PC-9 (cell line): Measurements from ENCODE around the gene LATS2. TPM values are rescaled to one million over a fixed set of nuclear protein-coding genes. Genes with fewer than 3 reads are reported as not detected.

Experiments used
- BruUV-seq: library from RNA; stranded (reverse); fragments of 400-500 nt; replicated peaks from 2 replicates; lab custom pipeline; 2021; lab: Mats Ljungman, UMichigan
- CTCF ChIA-PET: fragments of 300-600 bp; sonication (Branson Sonifier 250); formaldehyde crosslinking; loops from one replicate; lab custom pipeline; 2022; ENCODE audit warnings: antibody characterized with exemption; lab: Charles Lee
- POLR2A ChIA-PET: fragments of 300-600 bp; sonication (Branson Sonifier 250); formaldehyde crosslinking; loops from one replicate; lab custom pipeline; 2022; ENCODE audit warnings: antibody characterized with exemption; ENCODE audit not compliant: unreplicated experiment; lab: Charles Lee
- DNase-seq, 2 experiments: peaks; one replicate each; pipeline versions ENCODE4 v3.0.0 to v3.0.0-alpha.2; 2015 to 2022; ENCODE audit warnings: mixed read lengths in 1 of 2
- H2AFZ ChIP-seq: fragments of 200-600 bp; sonication (generic); 2 replicates; pipeline ENCODE4 v1.8.1; 2017; ENCODE audit warnings: antibody characterized with exemption
- H3F3A ChIP-seq: fragments of 200-600 bp; sonication (generic); 2 replicates; pipeline ENCODE4 v1.8.1; 2017; ENCODE audit warnings: antibody characterized with exemption, mild to moderate bottlenecking, low read depth; ENCODE audit not compliant: insufficient read depth
- H3K27ac ChIP-seq: fragments of 200-600 bp; sonication (generic); 2 replicates; pipeline ENCODE4 v1.6.1; 2016; ENCODE audit warnings: mixed run types
- H3K27me3 ChIP-seq: fragments of 200-600 bp; sonication (generic); 2 replicates; pipeline ENCODE4 v1.6.1; 2016; ENCODE audit warnings: low read depth, mixed run types; ENCODE audit not compliant: insufficient read depth
- H3K36me3 ChIP-seq: fragments of 200-600 bp; sonication (generic); 2 replicates; pipeline ENCODE4 v1.6.1; 2016; ENCODE audit warnings: low read depth, mixed run types
- H3K4me1 ChIP-seq: fragments of 200-600 bp; sonication (generic); replicated peaks from 2 replicates; pipeline ENCODE4 v1.6.1; 2016; ENCODE audit warnings: mixed run types; ENCODE audit not compliant: insufficient read depth
- H3K4me2 ChIP-seq: fragments of 200-600 bp; sonication (generic); 2 replicates; pipeline ENCODE4 v1.6.1; 2017; ENCODE audit warnings: mixed run types
- H3K4me3 ChIP-seq: fragments of 200-600 bp; sonication (generic); 2 replicates; pipeline ENCODE4 v1.6.1; 2016; ENCODE audit warnings: mixed run types
- H3K79me2 ChIP-seq: fragments of 200-600 bp; sonication (generic); 2 replicates; pipeline ENCODE4 v1.6.1; 2017; ENCODE audit warnings: low read depth, mixed run types
- H3K9me2 ChIP-seq: fragments of 200-600 bp; sonication (generic); 2 replicates; pipeline ENCODE4 v1.8.1; 2017; ENCODE audit warnings: mild to moderate bottlenecking; ENCODE audit not compliant: insufficient read depth
- H3K9me3 ChIP-seq: fragments of 200-600 bp; sonication (generic); 2 replicates; pipeline ENCODE4 v1.8.1; 2016; ENCODE audit warnings: low read depth; ENCODE audit not compliant: insufficient read depth
- H4K20me1 ChIP-seq: fragments of 200-600 bp; sonication (generic); 2 replicates; pipeline ENCODE4 v1.8.1; 2017; ENCODE audit not compliant: insufficient read depth
- EZH2 ChIP-seq: fragments of 200-600 bp; sonication (generic); IDR thresholded peaks from 2 replicates; pipeline ENCODE4 v1.8.0; 2017; ENCODE audit warnings: antibody characterized with exemption, low read depth
- intact Hi-C: fragments of 100-400 bp; cut with micrococcal nuclease; formaldehyde crosslinking; loops from one replicate; pipeline ENCODE4 v1.10.0; 2022; ENCODE audit not compliant: unreplicated experiment
- total RNA-seq: library from RNA; stranded (reverse); gene quantifications from 2 replicates; pipeline ENCODE4 v1.2.3, GENCODE V29; 2021
- TF ChIP-seq, protein P1 (sequence below): fragments of 200-600 bp; sonication (generic); conservative IDR thresholded peaks from 2 replicates; pipeline ENCODE4 v1.6.1; 2017; ENCODE audit warnings: mixed run types, antibody characterized with exemption, mild to moderate bottlenecking, moderate library complexity

Gene LATS2
- total RNA-seq, 1 experiment from 2014 or later: 12.3 TPM

GRCh38 chr13:21065686-21066085, 4.3 kb upstream of the LATS2 start:
- Histone ChIP-seq H3K27ac (no peak overlapping the region), H4K20me1 (no peaks in the 10 kb centered on the region), H3K4me3 (no peak overlapping the region), H3K4me2 (no peak overlapping the region), H3K9me3 (no peaks in the 10 kb centered on the region; the same call in 1 of the 2 replicates), H3K79me2 (no peaks in the 10 kb centered on the region), H3F3A (peaks cover 24% of the 10 kb centered on the region), H2AFZ (no peak overlapping the region), H3K9me2 (no peaks in the 10 kb centered on the region), H3K4me1 (peaks cover 17% of the 10 kb centered on the region), H3K27me3 (no peaks in the 10 kb centered on the region), H3K36me3 (no peaks in the 10 kb centered on the region)
- POLR2A ChIA-PET: no interaction called here
- no peak for DNase-seq
- intact Hi-C loops: loop anchor here (10.0 kb wide), 1 partner anchor 59 kb away; no protein-coding TSS in a partner anchor
- CTCF ChIA-PET: no interaction called here
- BruUV-seq: no TSS peak
- TF ChIP-seq, protein P1, sequence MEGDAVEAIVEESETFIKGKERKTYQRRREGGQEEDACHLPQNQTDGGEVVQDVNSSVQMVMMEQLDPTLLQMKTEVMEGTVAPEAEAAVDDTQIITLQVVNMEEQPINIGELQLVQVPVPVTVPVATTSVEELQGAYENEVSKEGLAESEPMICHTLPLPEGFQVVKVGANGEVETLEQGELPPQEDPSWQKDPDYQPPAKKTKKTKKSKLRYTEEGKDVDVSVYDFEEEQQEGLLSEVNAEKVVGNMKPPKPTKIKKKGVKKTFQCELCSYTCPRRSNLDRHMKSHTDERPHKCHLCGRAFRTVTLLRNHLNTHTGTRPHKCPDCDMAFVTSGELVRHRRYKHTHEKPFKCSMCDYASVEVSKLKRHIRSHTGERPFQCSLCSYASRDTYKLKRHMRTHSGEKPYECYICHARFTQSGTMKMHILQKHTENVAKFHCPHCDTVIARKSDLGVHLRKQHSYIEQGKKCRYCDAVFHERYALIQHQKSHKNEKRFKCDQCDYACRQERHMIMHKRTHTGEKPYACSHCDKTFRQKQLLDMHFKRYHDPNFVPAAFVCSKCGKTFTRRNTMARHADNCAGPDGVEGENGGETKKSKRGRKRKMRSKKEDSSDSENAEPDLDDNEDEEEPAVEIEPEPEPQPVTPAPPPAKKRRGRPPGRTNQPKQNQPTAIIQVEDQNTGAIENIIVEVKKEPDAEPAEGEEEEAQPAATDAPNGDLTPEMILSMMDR: no peak

GRCh38 chr13:21063031-21063430, 1.6 kb upstream of the LATS2 start:
- Histone ChIP-seq H3F3A (peaks cover 6% of the 10 kb centered on the region; the same call in 1 of the 2 replicates), H3K27me3 (no peaks in the 10 kb centered on the region), H3K9me3 (no peaks in the 10 kb centered on the region; the same call in 1 of the 2 replicates), H3K4me2 (no peak overlapping the region), H3K27ac (no peak overlapping the region), H3K4me1 (0 out of 2 replicates have a peak, but pooled peaks cover 13% of the 10 kb centered on the region), H3K79me2 (peaks cover 18% of the 10 kb centered on the region), H4K20me1 (no peaks in the 10 kb centered on the region; the same call in 1 of the 2 replicates), H3K9me2 (no peaks in the 10 kb centered on the region), H3K36me3 (no peaks in the 10 kb centered on the region), H3K4me3 (no peak overlapping the region), H2AFZ (no peak overlapping the region)
- DNase-seq: no peak
- no peak for TF ChIP-seq EZH2
- TF ChIP-seq, protein P1: no peak
- ChIA-PET CTCF (interaction anchor here (0.6 kb wide), 1 partner anchor 235 kb away, joined by 3 read pairs; no protein-coding TSS in a partner anchor), POLR2A (no interaction called here)
- intact Hi-C loops: loop anchor here (10.0 kb wide), 1 partner anchor 62 kb away; no protein-coding TSS in a partner anchor
- BruUV-seq: no TSS peak

DNA sequence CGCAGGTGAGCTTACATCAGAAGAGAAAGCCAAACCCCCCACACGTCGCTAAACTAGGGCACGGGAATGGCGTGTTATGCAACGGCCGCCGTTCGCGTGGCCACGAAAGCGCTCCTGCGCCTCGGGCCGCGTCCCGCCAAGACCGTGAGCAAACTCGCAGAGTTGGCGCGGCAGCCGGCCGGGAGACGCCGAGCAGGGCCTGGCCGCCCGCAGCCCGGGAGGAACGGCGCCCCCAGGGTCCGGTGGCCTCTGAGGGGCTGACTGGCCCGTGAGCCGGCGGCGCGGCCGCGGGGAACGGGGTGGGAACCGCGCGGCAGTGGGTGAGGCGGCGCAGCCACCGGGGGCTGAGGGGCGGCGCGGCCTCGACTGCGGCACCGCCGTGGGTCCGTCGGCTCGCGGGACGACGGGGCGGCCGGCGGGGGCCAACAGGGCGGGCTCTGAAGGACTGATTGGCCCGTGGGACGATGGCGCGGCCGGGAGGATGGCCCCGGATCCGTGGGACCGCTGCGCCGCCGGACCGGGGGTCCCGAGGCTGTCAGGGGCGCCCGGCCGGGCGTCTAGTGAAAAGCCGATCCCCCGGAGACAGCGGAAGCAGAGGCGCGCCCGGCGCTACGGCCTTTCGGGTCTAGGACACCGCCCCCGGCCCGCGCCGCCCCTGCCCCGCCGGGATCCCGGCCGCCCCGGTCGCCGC, 903 bp downstream of the LATS2 start:
- BruUV-seq: no TSS peak
- intact Hi-C loops: loop anchor here (2.0 to 10.0 kb wide), 2 partner anchors 64 to 116 kb away; partner anchors contain the start of genes MRPL57 and SKA3
- peak overlapping the region; percentile 63 for H2AFZ ChIP-seq
- CTCF ChIA-PET: interaction anchor here (0.7 kb wide), 1 partner anchor 662 kb away, joined by 3 read pairs; no protein-coding TSS in a partner anchor
- peak overlapping the region; percentile 76 for H3K4me2 ChIP-seq
- H3K9me3 ChIP-seq: no peaks in the 10 kb centered on the region
- H3K27ac ChIP-seq: no peak overlapping the region
- peak overlapping the region; percentile 79 for H3K4me3 ChIP-seq
- DNase-seq: no peak
- no peaks in the 10 kb centered on the region for H3K36me3 ChIP-seq
- no peaks in the 10 kb centered on the region for H3K9me2 ChIP-seq
- peaks cover 34% of the 10 kb centered on the region for H3K79me2 ChIP-seq
- H3F3A ChIP-seq: peaks cover 6% of the 10 kb centered on the region; the same call in 1 of the 2 replicates
- peaks cover 17% of the 10 kb centered on the region for H4K20me1 ChIP-seq
- POLR2A ChIA-PET: no interaction called here
- TF ChIP-seq, protein P1: no peak
- TF ChIP-seq EZH2: no peak
- no peaks in the 10 kb centered on the region for H3K27me3 ChIP-seq
- 0 out of 2 replicates have a peak, but pooled peaks cover 13% of the 10 kb centered on the region for H3K4me1 ChIP-seq
